ENCODE data around the gene ASIP.

DNA sequence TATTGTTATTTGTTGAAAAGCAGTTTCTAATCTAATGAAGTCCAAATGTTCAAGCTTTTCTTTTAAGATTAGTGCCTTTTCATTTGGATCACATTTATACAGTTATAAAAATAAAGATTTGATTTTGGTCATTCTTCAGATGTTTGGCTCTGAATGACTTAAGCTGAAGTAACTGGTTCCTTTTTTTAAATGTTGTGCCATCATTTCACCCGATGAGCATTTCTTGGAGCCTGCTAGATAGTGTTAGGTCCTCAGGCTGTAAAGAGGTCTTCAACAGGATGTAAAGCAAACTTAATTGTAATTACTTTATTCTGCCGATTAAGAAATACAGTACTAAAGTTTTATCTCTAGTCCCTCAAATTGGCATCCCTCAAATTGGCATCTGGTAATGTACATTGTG is 41.2 kb upstream of the ASIP start:
- TF ChIP-seq, protein P1, sequence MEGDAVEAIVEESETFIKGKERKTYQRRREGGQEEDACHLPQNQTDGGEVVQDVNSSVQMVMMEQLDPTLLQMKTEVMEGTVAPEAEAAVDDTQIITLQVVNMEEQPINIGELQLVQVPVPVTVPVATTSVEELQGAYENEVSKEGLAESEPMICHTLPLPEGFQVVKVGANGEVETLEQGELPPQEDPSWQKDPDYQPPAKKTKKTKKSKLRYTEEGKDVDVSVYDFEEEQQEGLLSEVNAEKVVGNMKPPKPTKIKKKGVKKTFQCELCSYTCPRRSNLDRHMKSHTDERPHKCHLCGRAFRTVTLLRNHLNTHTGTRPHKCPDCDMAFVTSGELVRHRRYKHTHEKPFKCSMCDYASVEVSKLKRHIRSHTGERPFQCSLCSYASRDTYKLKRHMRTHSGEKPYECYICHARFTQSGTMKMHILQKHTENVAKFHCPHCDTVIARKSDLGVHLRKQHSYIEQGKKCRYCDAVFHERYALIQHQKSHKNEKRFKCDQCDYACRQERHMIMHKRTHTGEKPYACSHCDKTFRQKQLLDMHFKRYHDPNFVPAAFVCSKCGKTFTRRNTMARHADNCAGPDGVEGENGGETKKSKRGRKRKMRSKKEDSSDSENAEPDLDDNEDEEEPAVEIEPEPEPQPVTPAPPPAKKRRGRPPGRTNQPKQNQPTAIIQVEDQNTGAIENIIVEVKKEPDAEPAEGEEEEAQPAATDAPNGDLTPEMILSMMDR (IDR thresholded peaks at IDR 0.05), result no peak
- no peak for TF ChIP-seq POLR2A (IDR thresholded peaks at IDR 0.05)

All from right lobe of liver (tissue), 4 donors.